ENCODE results near the gene CLDN14. TPM values are rescaled to one million over a fixed set of nuclear protein-coding genes. Genes with fewer than 3 reads are reported as not detected.

Gene CLDN14
- total RNA-seq, 1 donor from 2014 or later = not detected

- Histone ChIP-seq H3K9ac (no peak overlapping the region), H3K4me3 (no peak overlapping the region), H3K4me1 (no peaks in the 10 kb centered on the region), H3K27me3 (no peaks in the 10 kb centered on the region), H2AFZ (replicated peaks) (no peak overlapping the region), H4K20me1 (ENCODE audit: low read depth) (no peaks in the 10 kb centered on the region), H3K9me3 (ENCODE audit: low read depth) (no peaks in the 10 kb centered on the region), H3K27ac (no peak overlapping the region), H3K36me3 (no peaks in the 10 kb centered on the region), H3K4me2 (no peak overlapping the region), H3F3A (ENCODE audit: low read depth) (no peaks in the 10 kb centered on the region), H3K79me2 (ENCODE audit: low read depth) (no peaks in the 10 kb centered on the region)
- no peak for TF ChIP-seq CTCF (IDR thresholded peaks at IDR 0.05)
- TF ChIP-seq EZH2 (IDR thresholded peaks at IDR 0.05) = no peak
- TF ChIP-seq EZH2phosphoT487 (IDR thresholded peaks at IDR 0.05) = no peak
- no peaks in the 10 kb centered on the region for H3K9me3 Mint-ChIP-seq
- H3K4me3 Mint-ChIP-seq = no peak overlapping the region
- no peaks in the 10 kb centered on the region for H3K4me1 Mint-ChIP-seq
- H3K36me3 Mint-ChIP-seq = no peaks in the 10 kb centered on the region
- peaks cover 3% of the 10 kb centered on the region for H3K27me3 Mint-ChIP-seq (ENCODE audit: insufficient read depth, low read depth)
- no peak overlapping the region for H3K27ac Mint-ChIP-seq
- DNase-seq (ENCODE audit: low spot score) = no peak
Measured at GRCh38 chr21:36526104-36526503, 46.2 kb upstream of the CLDN14 start.

GRCh38 chr21:36524477-36524876 lies 44.6 kb upstream of the CLDN14 start:
- Histone ChIP-seq H3K27me3 (no peaks in the 10 kb centered on the region), H3K79me2 (ENCODE audit: low read depth) (no peaks in the 10 kb centered on the region), H3K27ac (no peak overlapping the region), H3K36me3 (no peaks in the 10 kb centered on the region), H2AFZ (replicated peaks) (no peak overlapping the region), H3K4me1 (no peaks in the 10 kb centered on the region), H4K20me1 (ENCODE audit: low read depth) (no peaks in the 10 kb centered on the region), H3K9ac (no peak overlapping the region), H3K9me3 (ENCODE audit: low read depth) (no peaks in the 10 kb centered on the region), H3K4me2 (no peak overlapping the region), H3K4me3 (no peak overlapping the region), H3F3A (ENCODE audit: low read depth) (no peaks in the 10 kb centered on the region)
- Mint-ChIP-seq H3K27ac (no peak overlapping the region), H3K4me1 (no peaks in the 10 kb centered on the region), H3K36me3 (no peaks in the 10 kb centered on the region), H3K9me3 (peaks cover 9% of the 10 kb centered on the region), H3K27me3 (ENCODE audit: insufficient read depth, low read depth) (peaks cover 5% of the 10 kb centered on the region), H3K4me3 (no peak overlapping the region)
- no peak for DNase-seq (ENCODE audit: low spot score)
- TF ChIP-seq EZH2 (IDR thresholded peaks at IDR 0.05) (no peak), CTCF (IDR thresholded peaks at IDR 0.05) (no peak)

- Histone ChIP-seq H3K9ac (no peak overlapping the region), H3K79me2 (ENCODE audit: low read depth) (no peaks in the 10 kb centered on the region), H2AFZ (replicated peaks) (no peak overlapping the region), H3K4me1 (no peaks in the 10 kb centered on the region), H3K27me3 (no peaks in the 10 kb centered on the region), H3K36me3 (no peaks in the 10 kb centered on the region), H3K4me2 (no peak overlapping the region), H3K9me3 (ENCODE audit: low read depth) (no peaks in the 10 kb centered on the region), H3K4me3 (no peak overlapping the region), H3F3A (ENCODE audit: low read depth) (no peaks in the 10 kb centered on the region), H3K27ac (no peak overlapping the region), H4K20me1 (ENCODE audit: low read depth) (no peaks in the 10 kb centered on the region)
- no peak for DNase-seq (ENCODE audit: low spot score)
- peaks cover 9% of the 10 kb centered on the region for H3K9me3 Mint-ChIP-seq
- H3K4me1 Mint-ChIP-seq = no peaks in the 10 kb centered on the region
- H3K4me3 Mint-ChIP-seq = no peak overlapping the region
- H3K36me3 Mint-ChIP-seq = no peaks in the 10 kb centered on the region
- TF ChIP-seq EZH2 (IDR thresholded peaks at IDR 0.05) (no peak), CTCF (IDR thresholded peaks at IDR 0.05) (no peak), EZH2phosphoT487 (IDR thresholded peaks at IDR 0.05) (no peak)
- H3K27ac Mint-ChIP-seq = no peak overlapping the region
- peaks cover 8% of the 10 kb centered on the region for H3K27me3 Mint-ChIP-seq (ENCODE audit: insufficient read depth, low read depth)
Measured at GRCh38 chr21:36522219-36522808, 42.4 kb upstream of the CLDN14 start.

Measured in neural progenitor cell (in vitro differentiated cells).